HCT116 (cell line): ENCODE results near the gene CASR. TPM values are rescaled to one million over a fixed set of nuclear protein-coding genes. Genes with fewer than 3 reads are reported as not detected.

Experiments
- ATAC-seq: fragments of 200-7000 bp; cut with Tn5 transposase; 2 replicates; pipeline ENCODE4 v1.9.1; 2020; ENCODE audit warnings: mild to moderate bottlenecking, moderate library complexity
- BruUV-seq: library from RNA; stranded (reverse); fragments of 400-500 nt; replicated peaks from 2 replicates; lab custom pipeline; 2021; lab: Mats Ljungman, UMichigan
- CTCF ChIA-PET: fragments of 300-600 bp; sonication (Branson Sonifier 250); formaldehyde crosslinking; loops from one replicate; lab custom pipeline; 2021; ENCODE audit warnings: antibody characterized with exemption; lab: Charles Lee
- POLR2A ChIA-PET: fragments of 300-600, 350-600 bp; sonication (Branson Sonifier 250); formaldehyde crosslinking; loops from one replicate; lab custom pipeline; 2021; ENCODE audit warnings: antibody characterized with exemption; lab: Charles Lee
- RAD21 ChIA-PET, 2 experiments: fragments of 300-600 bp; sonication (Branson Sonifier 250); formaldehyde crosslinking; loops; one replicate each; lab custom pipeline; 2023; ENCODE audit warnings: low total read pairs in 2 of 2; ENCODE audit not compliant: uncharacterized antibody in 2 of 2, unreplicated experiment in 2 of 2, low non-redundant PET in 1 of 2; lab: Charles Lee
- DNase-seq: peaks from one replicate; pipeline ENCODE4 v3.0.0-alpha.2; 2010; ENCODE audit warnings: low read depth, low spot score
- H2AFZ ChIP-seq: fragments of 200-600 bp; shearing (Covaris generic), sonication (generic); 2 replicates; pipeline ENCODE4 v1.6.1; 2017; ENCODE audit warnings: low read depth, mixed run types, mixed read lengths, antibody characterized with exemption, low read length; ENCODE audit not compliant: poor library complexity, severe bottlenecking
- H3K27ac ChIP-seq: 2 replicates; pipeline ENCODE4 v1.5.1; 2012; ENCODE audit warnings: low read depth, low read length
- H3K27me3 ChIP-seq: fragments of 200-600 bp; sonication (generic); 2 replicates; pipeline ENCODE4 v1.6.1; 2016; ENCODE audit warnings: mixed run types, low read length, mixed read lengths; ENCODE audit not compliant: insufficient read depth
- H3K36me3 ChIP-seq, 2 experiments: fragments of 200-500 bp in 1 of 2; fragments of 200-600 bp in 1 of 2; sonication (Bioruptor generic) in 1 of 2; sonication (generic) in 1 of 2; 2 replicates each; pipeline versions ENCODE4 v1.5.1 to v1.6.1; 2014 to 2016; ENCODE audit warnings: low read length in 2 of 2, inconsistent platforms in 1 of 2, mixed read lengths in 1 of 2, mixed run types in 1 of 2; ENCODE audit not compliant: insufficient read depth in 2 of 2, control insufficient read depth in 1 of 2
- H3K4me1 ChIP-seq, 2 experiments: fragments of 200-600 bp in 1 of 2; sonication (generic) in 1 of 2; 2 replicates each; pipeline versions ENCODE4 v1.5.1 to v1.6.1; 2012 to 2017; ENCODE audit warnings: low read length in 2 of 2, inconsistent platforms in 1 of 2, mild to moderate bottlenecking in 1 of 2, mixed read lengths in 1 of 2, mixed run types in 1 of 2, moderate library complexity in 1 of 2; ENCODE audit not compliant: insufficient read depth in 2 of 2, control insufficient read depth in 1 of 2
- H3K4me2 ChIP-seq: fragments of 200-600 bp; sonication (generic); 2 replicates; pipeline ENCODE4 v1.6.1; 2017; ENCODE audit warnings: mixed run types, low read length, mixed read lengths
- H3K4me3 ChIP-seq, 2 experiments: fragments of 200-600 bp in 1 of 2; sonication (generic) in 1 of 2; replicated peaks in 1 of 2; 2 replicates each; pipeline ENCODE4 v1.5.1; 2011 to 2016; ENCODE audit warnings: low read length in 2 of 2, control low read depth in 1 of 2, low read depth in 1 of 2, mild to moderate bottlenecking in 1 of 2, mixed read lengths in 1 of 2, mixed run types in 1 of 2
- H3K79me2 ChIP-seq: fragments of 200-600 bp; sonication (generic); 2 replicates; pipeline ENCODE4 v1.6.1; 2017; ENCODE audit warnings: mild to moderate bottlenecking, mixed run types, low read length, moderate library complexity, mixed read lengths; ENCODE audit not compliant: insufficient read depth
- H3K9ac ChIP-seq: fragments of 200-600 bp; sonication (generic); 2 replicates; pipeline ENCODE4 v1.6.1; 2016; ENCODE audit warnings: low read length, mixed read lengths
- H3K9me2 ChIP-seq: fragments of 200-600 bp; sonication (generic), shearing (Covaris generic); 2 replicates; pipeline ENCODE4 v1.6.1; 2017; ENCODE audit warnings: mixed run types, mild to moderate bottlenecking, moderate library complexity; ENCODE audit not compliant: insufficient read depth
- H3K9me3 ChIP-seq, 2 experiments: fragments of 200-500 bp in 1 of 2; fragments of 200-600 bp in 1 of 2; sonication (Bioruptor generic) in 1 of 2; sonication (generic) in 1 of 2; 2 replicates each; pipeline ENCODE4 v1.6.1; 2014 to 2017; ENCODE audit warnings: low read length in 2 of 2, mixed read lengths in 2 of 2, inconsistent platforms in 1 of 2, low read depth in 1 of 2, mild to moderate bottlenecking in 1 of 2, mixed run types in 1 of 2, moderate library complexity in 1 of 2; ENCODE audit not compliant: control insufficient read depth in 1 of 2, insufficient read depth in 1 of 2
- H4K20me1 ChIP-seq: fragments of 200-600 bp; sonication (generic), shearing (Covaris generic); 2 replicates; pipeline ENCODE4 v1.6.1; 2017; ENCODE audit warnings: mixed run types, mild to moderate bottlenecking, moderate library complexity; ENCODE audit not compliant: insufficient read depth
- CEBPB ChIP-seq: IDR thresholded peaks from 2 replicates; pipeline ENCODE4 v1.6.1; 2012; ENCODE audit warnings: low read depth
- EZH2phosphoT487 ChIP-seq: fragments of 200-600 bp; IDR thresholded peaks from 2 replicates; pipeline ENCODE4 v1.6.1; 2018; ENCODE audit warnings: antibody characterized with exemption, borderline replicate concordance
- POLR2A ChIP-seq: IDR thresholded peaks from 2 replicates; pipeline ENCODE4 v1.7.0; 2011; ENCODE audit warnings: borderline replicate concordance; ENCODE audit not compliant: insufficient read depth, insufficient read length; ENCODE audit errors: extremely low read depth
- YY1 ChIP-seq: IDR thresholded peaks from 2 replicates; pipeline ENCODE4 v1.6.1; 2011; ENCODE audit warnings: low read length, low read depth, moderate library complexity, mild to moderate bottlenecking; ENCODE audit not compliant: insufficient replicate concordance; ENCODE audit errors: extremely low read depth
- intact Hi-C: fragments of 100-400 bp; cut with micrococcal nuclease; formaldehyde crosslinking; loops from 2 replicates; pipeline ENCODE4 v1.10.0; 2022
- total RNA-seq: library from RNA; stranded (reverse); gene quantifications from one replicate; pipeline ENCODE4 v1.2.1, GENCODE V29; 2021; ENCODE audit not compliant: unreplicated experiment

The CASR gene
- total RNA-seq, 1 experiment from 2014 or later: not detected

DNA sequence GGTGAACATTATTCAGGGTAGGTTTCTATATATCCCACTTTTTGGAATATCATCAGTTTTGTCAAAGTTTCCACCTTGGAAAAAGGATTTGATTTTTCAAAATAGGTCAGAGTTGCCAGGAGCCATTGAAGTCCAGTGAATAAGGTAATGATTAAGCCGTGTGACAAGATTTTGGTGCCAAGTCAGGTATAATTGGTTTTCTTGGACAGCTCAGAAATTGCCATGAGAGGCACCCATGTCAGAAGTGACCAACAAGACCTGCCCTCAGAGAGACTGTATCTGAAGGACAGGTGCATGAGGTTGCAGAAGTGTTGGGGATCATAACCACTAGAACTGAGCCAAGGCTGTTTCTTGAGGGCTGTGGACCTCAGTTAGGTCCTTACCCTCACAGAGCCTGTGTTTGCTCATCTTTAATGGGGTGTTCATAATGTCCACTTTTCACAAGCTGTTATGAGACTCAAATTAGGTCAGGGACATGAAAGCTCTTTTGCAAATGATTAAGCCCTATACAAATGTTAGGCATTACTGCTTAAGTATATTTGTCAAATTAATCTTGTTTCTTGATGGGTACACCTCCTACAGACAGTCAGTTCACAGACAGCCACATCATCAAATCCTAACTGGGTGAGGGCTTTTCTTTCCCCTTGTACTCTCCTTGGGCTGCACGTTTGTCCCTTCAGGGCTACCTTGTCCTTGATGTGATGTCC lies 32.3 kb downstream of the CASR start:
- Histone ChIP-seq H3K4me1 (no peaks in the 10 kb centered on the region), H3K9me2 (no peaks in the 10 kb centered on the region), H3K27me3 (0 out of 2 replicates have a peak, but pooled peaks cover 4% of the 10 kb centered on the region), H3K27ac (no peak overlapping the region), H4K20me1 (no peaks in the 10 kb centered on the region)
- no peak for ATAC-seq
- RAD21 ChIA-PET: no interaction called here
- TF ChIP-seq YY1: no peak
- TF ChIP-seq POLR2A: no peak
- TF ChIP-seq CEBPB: no peak
- TF ChIP-seq, all 23 proteins: peak for 0
- H3K4me3 ChIP-seq: no peak overlapping the region
- H3K4me2 ChIP-seq: no peak overlapping the region
- no peaks in the 10 kb centered on the region for H3K79me2 ChIP-seq
- no peaks in the 10 kb centered on the region for H3K36me3 ChIP-seq
- H2AFZ ChIP-seq: no peak overlapping the region
- intact Hi-C loops: no loop called here
- no peak for DNase-seq
- no TSS peak for BruUV-seq
- ChIA-PET POLR2A (no interaction called here), CTCF (no interaction called here)
- no peak overlapping the region for H3K9ac ChIP-seq
- H3K9me3 ChIP-seq: no peaks in the 10 kb centered on the region

- Histone ChIP-seq H3K9ac (no peak overlapping the region), H3K4me2 (no peak overlapping the region), H3K27ac (no peak overlapping the region), H3K79me2 (no peaks in the 10 kb centered on the region), H3K9me2 (no peaks in the 10 kb centered on the region), H3K9me3 (no peaks in the 10 kb centered on the region), H4K20me1 (no peaks in the 10 kb centered on the region), H2AFZ (no peak overlapping the region), H3K27me3 (0 out of 2 replicates have a peak, but pooled peaks cover 4% of the 10 kb centered on the region), H3K4me3 (no peak overlapping the region), H3K36me3 (no peaks in the 10 kb centered on the region), H3K4me1 (no peaks in the 10 kb centered on the region)
- CTCF ChIA-PET: no interaction called here
- intact Hi-C loops: no loop called here
- RAD21 ChIA-PET: no interaction called here
- POLR2A ChIA-PET: no interaction called here
- BruUV-seq: no TSS peak
- TF ChIP-seq EZH2phosphoT487: no peak
- TF ChIP-seq CEBPB: no peak
- ATAC-seq (no peak), DNase-seq (no peak)
Measured at GRCh38 chr3:122217901-122218300, 34.4 kb downstream of the CASR start.
